GM12878 (cell line): ENCODE measurements around the gene CDC27. TPM values are rescaled to one million over a fixed set of nuclear protein-coding genes. Genes with fewer than 3 reads are reported as not detected.

Source experiments
- BMI1 ChIP-seq: fragments of 450-650 bp; IDR thresholded peaks from 2 replicates; pipeline ENCODE4 v1.6.1; 2016; ENCODE audit warnings: mild to moderate bottlenecking, moderate library complexity, borderline replicate concordance
- CHD2 ChIP-seq: IDR thresholded peaks from 2 replicates; pipeline ENCODE4 v1.6.1; 2011; ENCODE audit warnings: low read depth, low read length, improper control_type of control experiment, borderline replicate concordance
- CREM ChIP-seq: IDR thresholded peaks from 2 replicates; pipeline ENCODE4 v1.6.1; 2014; ENCODE audit warnings: antibody characterized with exemption, low read depth
- CUX1 ChIP-seq: IDR thresholded peaks from 2 replicates; pipeline ENCODE4 v1.6.1; 2012; ENCODE audit warnings: improper control_type of control experiment, low read depth, low read length; ENCODE audit not compliant: insufficient replicate concordance
- FOS ChIP-seq: IDR thresholded peaks from 3 replicates; pipeline ENCODE4 v1.6.1; 2011; ENCODE audit warnings: borderline replicate concordance; ENCODE audit not compliant: insufficient read length; ENCODE audit errors: extremely low read depth
- KDM1A ChIP-seq: fragments of 200-600 bp; sonication (generic); IDR thresholded peaks from 2 replicates; pipeline ENCODE4 v1.6.1; 2016; ENCODE audit warnings: borderline replicate concordance
- LARP7 ChIP-seq: fragments of 450-650 bp; IDR thresholded peaks from 2 replicates; pipeline ENCODE4 v1.6.1; 2017; ENCODE audit warnings: mild to moderate bottlenecking
- MEF2A ChIP-seq: IDR thresholded peaks from 2 replicates; pipeline ENCODE4 v1.6.1; 2011; ENCODE audit warnings: low read depth, mild to moderate bottlenecking, low read length, moderate library complexity; ENCODE audit not compliant: insufficient read depth
- MYB ChIP-seq: fragments of 150-350 bp; IDR thresholded peaks from 2 replicates; pipeline ENCODE4 v1.6.1; 2014; ENCODE audit warnings: mild to moderate bottlenecking, low read depth, low read length, borderline replicate concordance
- NFYA ChIP-seq: IDR thresholded peaks from 2 replicates; pipeline ENCODE4 v1.6.1; 2011; ENCODE audit warnings: low read depth, mild to moderate bottlenecking, low read length, improper control_type of control experiment, borderline replicate concordance
- NFYB ChIP-seq: IDR thresholded peaks from 2 replicates; pipeline ENCODE4 v1.6.1; 2011; ENCODE audit warnings: low read depth, mild to moderate bottlenecking, low read length, improper control_type of control experiment, moderate library complexity; ENCODE audit not compliant: insufficient read depth
- NKRF ChIP-seq: fragments of 450-650 bp; conservative IDR thresholded peaks from 2 replicates; pipeline ENCODE4 v1.6.1; 2017; ENCODE audit warnings: mild to moderate bottlenecking, moderate library complexity
- NR2F1 ChIP-seq: fragments of 450-650 bp; conservative IDR thresholded peaks from 2 replicates; pipeline ENCODE4 v1.6.1; 2017; ENCODE audit warnings: mild to moderate bottlenecking
- PBX3 ChIP-seq: IDR thresholded peaks from 2 replicates; pipeline ENCODE4 v1.6.1; 2011; ENCODE audit warnings: mild to moderate bottlenecking, low read depth, low read length, moderate library complexity; ENCODE audit not compliant: insufficient replicate concordance
- RAD51 ChIP-seq: fragments of 450-650 bp; IDR thresholded peaks from 2 replicates; pipeline ENCODE4 v1.6.1; 2016; ENCODE audit warnings: moderate library complexity, mild to moderate bottlenecking, inconsistent platforms
- SMAD5 ChIP-seq: IDR thresholded peaks from 2 replicates; pipeline ENCODE4 v1.6.1; 2016; ENCODE audit warnings: antibody characterized with exemption, low read depth
- SP1 ChIP-seq: IDR thresholded peaks from one replicate; pipeline ENCODE4 v1.6.1; 2011; ENCODE audit warnings: low read depth, low read length
- SREBF1 ChIP-seq: IDR thresholded peaks from 2 replicates; pipeline ENCODE4 v1.6.1; 2012; ENCODE audit warnings: mild to moderate bottlenecking, low read length
- TCF12 ChIP-seq: IDR thresholded peaks from 2 replicates; pipeline ENCODE4 v1.6.1; 2011; ENCODE audit warnings: low read depth, mild to moderate bottlenecking, low read length
- USF2 ChIP-seq: IDR thresholded peaks from 2 replicates; pipeline ENCODE4 v1.6.1; 2011; ENCODE audit warnings: low read depth, low read length, improper control_type of control experiment, borderline replicate concordance
- YY1 ChIP-seq: IDR thresholded peaks from 2 replicates; pipeline ENCODE4 v1.6.1; 2011; ENCODE audit warnings: low read depth, mild to moderate bottlenecking, low read length
- ZBED1 ChIP-seq: IDR thresholded peaks from 2 replicates; pipeline ENCODE4 v1.6.1; 2016; ENCODE audit warnings: borderline replicate concordance
- polyA plus RNA-seq, 11 experiments: library from polyadenylated mRNA; depleted of rRNA in 4 of 11; unstranded in 6 of 11; stranded (reverse) in 5 of 11; fragments of >200 nt; fragmentation: Nextera tagmentation in 4 of 11; fragmentation: Illumina TruSeq in 1 of 11; extraction: Ambion mirVana in 4 of 11; extraction: Trizol in 1 of 11; gene quantifications; 1 replicate in 1 of 11; 2 replicates in 10 of 11; pipeline versions ENCODE4 v1.2.1 to v1.2.3, GENCODE V29; 2011 to 2016; ENCODE audit warnings: inconsistent platforms in 2 of 11, missing spikeins in 2 of 11, low read depth in 1 of 11
- total RNA-seq, 4 experiments: library from RNA; depleted of rRNA in 3 of 4; stranded (reverse); fragments of >200 nt in 3 of 4; fragmentation: Illumina TruSeq in 1 of 4; extraction: Trizol in 1 of 4; gene quantifications; 2 replicates each; pipeline versions ENCODE4 v1.2.1 to v1.2.3, GENCODE V29; 2013 to 2021

CDC27 gene
- total and polyA plus RNA-seq, 10 of the 15 experiments (the other 5 are each of a cell fraction or from before 2014, with no cell fraction given) = 23.2 to 138 (median 97.8) TPM

GRCh38 chr17:47099987-47100711, 88.9 kb downstream of the CDC27 start (continued):
- TF ChIP-seq ZBED1 (no peak), USF2 (no peak), SP1 (peak; percentile 94), NFYB (peak; percentile 90), CUX1 (no peak), SMAD5 (no peak), SREBF1 (no peak), CHD2 (peak; percentile 95), RAD51 (no peak), FOS (peak; percentile 72), TCF12 (no peak), PBX3 (peak; percentile 93), NFYA (peak; percentile 19; the same call in 1 of the 2 replicates), MYB (no peak), NR2F1 (no peak), LARP7 (peak; percentile 70), CREM (0 out of 2 replicates have a peak, but pooled peaks have one; percentile 13), YY1 (0 out of 2 replicates have a peak, but pooled peaks have one; percentile 9), NKRF (peak; percentile 45), BMI1 (no peak), MEF2A (no peak), KDM1A (no peak)
